Pancreas (tissue), 10 donors: ENCODE data around the gene TMEM14B. TPM values are rescaled to one million over a fixed set of nuclear protein-coding genes. Genes with fewer than 3 reads are reported as not detected.

Source experiments
- ATAC-seq, 4 donors: fragments of 200-7000 bp; cut with Tn5 transposase; one replicate each; pipeline versions ENCODE4 v1.8.0 to v1.9.1; 2020; ENCODE audit warnings: mild to moderate bottlenecking in 4 of 4, moderate library complexity in 4 of 4
- DNase-seq, 6 donors: peaks; one replicate each; pipeline ENCODE4 v3.0.0-alpha.2; 2020
- FAIRE-seq: peaks from 2 replicates; lab custom pipeline; 2012; peaks lifted over from hg19 to GRCh38; lab: Jason Lieb, UNC
- H3K27ac ChIP-seq, 4 donors: fragments of 200-600 bp; sonication (generic); 1 replicate in 3 of 4; 2 replicates in 1 of 4; pipeline versions ENCODE4 v1.5.0 to v1.8.0; 2020
- H3K27me3 ChIP-seq, 4 donors: fragments of 200-600 bp; one replicate each; pipeline ENCODE4 v1.8.0; 2021
- H3K36me3 ChIP-seq, 3 donors: fragments of 200-600 bp; sonication (generic) in 1 of 3; one replicate each; pipeline versions ENCODE4 v1.5.0 to v1.8.0; 2020 to 2021
- H3K4me1 ChIP-seq, 3 donors: fragments of 200-600 bp; one replicate each; pipeline ENCODE4 v1.8.0; 2021
- H3K4me3 ChIP-seq, 4 donors: fragments of 200-600 bp; sonication (generic) in 2 of 4; one replicate each; pipeline versions ENCODE4 v1.5.0 to v1.8.0; 2020 to 2021
- H3K9me3 ChIP-seq, 4 donors: fragments of 200-600 bp; one replicate each; pipeline ENCODE4 v1.8.0; 2021
- WGBS, 2 donors: extraction: QIAGEN DNeasy Blood & Tissue Kit; methylation state at CpG; one replicate each; pipeline ENCODE4 v1.1.7; 2013; 5-methylcytosine and 5-hydroxymethylcytosine counted together
- intact Hi-C, 3 donors: fragments of 100-400 bp; cut with DNase I; formaldehyde crosslinking; loops; one replicate each; pipeline versions ENCODE4 v1.11.1 to v1.14.2; 2022
- polyA plus RNA-seq, 2 donors: library from polyadenylated mRNA; stranded (reverse); fragments of 200-250 nt; gene quantifications; one replicate each; pipeline ENCODE4 v1.2.3, GENCODE V29; 2013
- total RNA-seq, 6 donors: library from RNA; stranded (reverse); fragmentation: NEBNext Ultra II Directional in 4 of 6; extraction: Animal tissue kit (Norgen Biotek cat#: 25700) in 4 of 6; gene quantifications; one replicate each; pipeline versions ENCODE4 v1.2.1 to v1.2.4, GENCODE V29; 2021 to 2023
- TF ChIP-seq, protein P1 (sequence below), 4 donors: fragments of 200-600 bp; sonication (generic) in 3 of 4; IDR thresholded peaks; one replicate each; pipeline versions ENCODE4 v1.5.0 to v1.8.0; 2021; ENCODE audit warnings: antibody characterized with exemption in 4 of 4
- donor health status: healthy with polysubstance abuse.
- donor health status: DM: no; HTN: no; CAD: no; lungs with moderate emphysema.
- donor health status: DM: no; HTN: no; CAD: no.
- donor health status: control.
- donor health status: control.
- donor health status: Bipolar disorder and iron deficiency.
- donor health status: DM: yes; HTN: yes; CAD: no.
- donor health status: DM: no; HTN: no; CAD: no.
- donor health status: DM: no; HTN: no; CAD: no.
- donor health status: DM: yes; HTN: yes; CAD: no.

The TMEM14B gene
- total and polyA plus RNA-seq, 8 donors, result 25.9 to 52.1 (median 35.3) TPM

DNA sequence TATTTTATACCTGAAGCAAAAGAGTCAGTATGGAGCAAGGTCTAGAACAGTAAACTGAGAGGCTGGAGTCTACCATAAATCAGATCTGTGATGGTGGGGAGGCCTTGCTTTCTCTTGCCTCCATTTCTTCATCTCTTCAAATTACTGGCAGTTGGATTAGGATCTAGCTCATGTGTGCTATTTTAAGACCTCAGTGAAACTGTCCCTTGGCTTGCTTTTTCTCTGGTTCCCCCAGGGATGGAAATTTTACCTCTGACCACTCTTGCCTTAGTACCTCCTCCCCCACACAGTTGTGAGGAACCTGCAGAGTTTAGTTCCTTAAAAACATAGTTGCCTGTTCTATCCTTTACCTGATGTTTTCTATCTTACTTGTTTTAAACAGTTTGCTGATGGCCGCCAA lies 8.5 kb downstream of the TMEM14B start:
- TF ChIP-seq, protein P1, sequence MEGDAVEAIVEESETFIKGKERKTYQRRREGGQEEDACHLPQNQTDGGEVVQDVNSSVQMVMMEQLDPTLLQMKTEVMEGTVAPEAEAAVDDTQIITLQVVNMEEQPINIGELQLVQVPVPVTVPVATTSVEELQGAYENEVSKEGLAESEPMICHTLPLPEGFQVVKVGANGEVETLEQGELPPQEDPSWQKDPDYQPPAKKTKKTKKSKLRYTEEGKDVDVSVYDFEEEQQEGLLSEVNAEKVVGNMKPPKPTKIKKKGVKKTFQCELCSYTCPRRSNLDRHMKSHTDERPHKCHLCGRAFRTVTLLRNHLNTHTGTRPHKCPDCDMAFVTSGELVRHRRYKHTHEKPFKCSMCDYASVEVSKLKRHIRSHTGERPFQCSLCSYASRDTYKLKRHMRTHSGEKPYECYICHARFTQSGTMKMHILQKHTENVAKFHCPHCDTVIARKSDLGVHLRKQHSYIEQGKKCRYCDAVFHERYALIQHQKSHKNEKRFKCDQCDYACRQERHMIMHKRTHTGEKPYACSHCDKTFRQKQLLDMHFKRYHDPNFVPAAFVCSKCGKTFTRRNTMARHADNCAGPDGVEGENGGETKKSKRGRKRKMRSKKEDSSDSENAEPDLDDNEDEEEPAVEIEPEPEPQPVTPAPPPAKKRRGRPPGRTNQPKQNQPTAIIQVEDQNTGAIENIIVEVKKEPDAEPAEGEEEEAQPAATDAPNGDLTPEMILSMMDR (IDR thresholded peaks at IDR 0.05), result no peak
- intact Hi-C loops, result no loop called here
- no peak for DNase-seq
- Histone ChIP-seq H3K9me3 (no peaks in the 10 kb centered on the region), H3K4me1 (no peaks in the 10 kb centered on the region), H3K27me3 (no peaks in the 10 kb centered on the region), H3K36me3 (peaks cover 0 to 7% (median 0%) of the 10 kb centered on the region in 3 donors), H3K4me3 (no peak overlapping the region), H3K27ac (no peak overlapping the region)
- FAIRE-seq, result no peak
- ATAC-seq, result no peak
- WGBS, 2 donors, result 85 to 86% methylated on average over 1 of the region's 1 CpG

DNA sequence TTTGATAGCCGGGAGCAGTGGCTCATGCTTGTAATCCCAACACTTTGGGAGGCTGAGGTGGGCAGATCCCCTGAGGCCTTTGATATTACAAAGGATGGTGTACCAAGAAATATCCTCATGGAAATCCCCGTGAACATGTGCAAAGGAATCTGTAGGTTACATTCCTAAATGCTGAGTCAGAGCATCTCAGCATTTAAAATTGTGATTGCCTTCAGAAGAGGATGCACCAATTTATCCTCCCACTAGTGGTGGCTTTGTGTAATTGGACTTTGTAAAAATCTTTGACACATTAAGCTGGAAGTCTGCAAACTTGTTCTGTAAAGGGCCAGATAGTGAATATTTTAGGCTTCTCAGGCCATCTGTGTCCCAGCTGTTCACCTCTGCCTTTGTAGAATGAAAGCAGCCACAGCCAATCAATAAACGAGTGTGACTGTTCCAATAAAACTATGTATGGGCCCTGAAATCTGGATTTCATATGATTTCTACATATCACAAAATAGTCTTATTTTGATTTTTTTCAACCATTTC lies 11.8 kb downstream of the TMEM14B start:
- Histone ChIP-seq H3K9me3 (no peaks in the 10 kb centered on the region), H3K4me1 (no peaks in the 10 kb centered on the region), H3K27me3 (no peaks in the 10 kb centered on the region), H3K27ac (no peak overlapping the region), H3K36me3 (peaks cover 0 to 7% (median 0%) of the 10 kb centered on the region in 3 donors), H3K4me3 (no peak overlapping the region)
- ATAC-seq, result peak; percentile 35 to 76 (median 66)
- 50 to 57% methylated on average over 3 of the region's 3 CpGs for WGBS, 2 donors
- intact Hi-C loops, result no loop called here
- TF ChIP-seq, protein P1 (IDR thresholded peaks at IDR 0.05), result peak in 2 of 4 donors; percentile 20
- FAIRE-seq, result no peak
- DNase-seq, result no peak

DNA sequence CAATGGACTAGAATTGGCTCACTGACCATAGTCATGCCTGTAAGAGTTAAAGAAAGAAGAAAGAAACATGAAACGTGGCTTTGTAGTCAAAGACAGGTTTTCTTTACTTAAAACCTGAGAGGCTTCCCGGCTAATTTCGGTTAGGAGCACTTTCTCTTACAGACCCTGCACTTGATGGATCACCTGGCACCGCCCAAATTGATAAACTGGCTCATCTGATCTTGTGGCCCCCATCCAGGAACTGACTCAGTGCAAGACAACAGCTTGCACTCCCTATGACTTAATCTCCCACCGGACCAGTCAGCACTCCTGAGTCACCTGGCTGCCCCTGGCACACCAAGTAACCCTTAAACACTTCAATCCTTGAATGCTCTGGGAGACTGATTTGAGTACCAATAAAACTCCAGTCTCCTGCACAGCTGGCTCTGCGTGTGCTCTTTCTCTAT lies 12.3 kb downstream of the TMEM14B start:
- WGBS, 2 donors, result 54 to 59% methylated on average over 6 of the region's 6 CpGs

DNA sequence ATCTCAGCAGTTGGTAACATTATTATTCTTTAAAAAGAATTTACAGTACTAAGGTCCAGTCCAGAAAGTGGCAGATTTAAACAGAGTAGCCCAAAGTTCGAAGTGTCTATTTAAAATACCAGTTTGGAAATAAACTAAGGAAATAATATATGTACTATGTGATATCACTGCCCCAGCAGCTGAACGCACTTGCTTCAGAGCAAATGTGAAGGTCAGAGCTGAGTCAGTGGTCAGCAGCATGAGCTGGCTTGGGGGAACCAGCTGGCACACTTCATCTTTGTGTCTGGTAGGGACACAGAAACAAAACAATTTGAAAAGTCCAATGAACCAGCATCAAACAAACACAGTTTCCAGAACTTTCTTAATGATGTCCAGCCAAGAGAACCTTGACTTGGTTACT lies 15.4 kb downstream of the TMEM14B start:
- Histone ChIP-seq H3K4me1 (no peaks in the 10 kb centered on the region), H3K27me3 (no peaks in the 10 kb centered on the region), H3K4me3 (no peak overlapping the region), H3K36me3 (no peaks in the 10 kb centered on the region), H3K9me3 (no peaks in the 10 kb centered on the region), H3K27ac (no peak overlapping the region)
- intact Hi-C loops, result no loop called here
- TF ChIP-seq, protein P1 (IDR thresholded peaks at IDR 0.05), result no peak
- 83 to 84% methylated on average over 2 of the region's 2 CpGs for WGBS, 2 donors
- FAIRE-seq (no peak), DNase-seq (no peak), ATAC-seq (no peak)

More for the DNA sequence above, 12.3 kb downstream of the TMEM14B start:
- H3K4me3 ChIP-seq, result no peak overlapping the region
- FAIRE-seq, result no peak
- DNase-seq, result peak in 3 of 6 donors; percentile 20 to 22 (median 20)
- ATAC-seq, result peak; percentile 56 to 87 (median 74)
- H3K36me3 ChIP-seq, result peaks cover 0 to 7% (median 0%) of the 10 kb centered on the region in 3 donors
- TF ChIP-seq, protein P1 (IDR thresholded peaks at IDR 0.05), result no peak
- no peaks in the 10 kb centered on the region for H3K27me3 ChIP-seq
- H3K4me1 ChIP-seq, result no peaks in the 10 kb centered on the region
- intact Hi-C loops, result no loop called here
- H3K27ac ChIP-seq, result no peak overlapping the region
- no peaks in the 10 kb centered on the region for H3K9me3 ChIP-seq

DNA sequence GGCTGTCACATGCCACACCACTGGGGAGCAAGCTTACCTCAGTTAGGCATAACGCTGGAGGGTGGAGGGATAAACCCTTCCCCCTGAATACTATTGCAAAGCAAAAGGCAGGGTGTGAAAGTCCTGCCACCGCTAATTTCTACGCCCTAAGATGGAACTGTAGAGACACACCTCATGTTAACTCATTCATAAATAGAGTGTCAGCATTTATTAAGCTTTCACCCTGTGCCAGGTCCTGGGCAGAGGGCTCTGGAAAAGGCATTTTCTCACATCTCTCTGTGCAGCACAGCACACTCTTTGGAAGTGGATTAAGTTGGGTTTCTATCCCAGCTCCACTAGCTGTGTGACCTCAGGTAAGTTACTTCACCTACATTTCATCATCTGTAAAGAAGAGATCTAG lies 21.8 kb downstream of the TMEM14B start:
- H3K4me1 ChIP-seq, result no peaks in the 10 kb centered on the region
- intact Hi-C loops, result no loop called here
- no peak overlapping the region for H3K27ac ChIP-seq
- DNase-seq, result no peak
- H3K36me3 ChIP-seq, result no peaks in the 10 kb centered on the region
- no peak overlapping the region for H3K4me3 ChIP-seq
- TF ChIP-seq, protein P1 (IDR thresholded peaks at IDR 0.05), result no peak
- FAIRE-seq, result no peak
- H3K27me3 ChIP-seq, result no peaks in the 10 kb centered on the region
- no peaks in the 10 kb centered on the region for H3K9me3 ChIP-seq
- 93 to 95% methylated on average over 3 of the region's 3 CpGs for WGBS, 2 donors
- no peak for ATAC-seq
